GM23248 (cell line): ENCODE data around the gene CDC37. TPM values are rescaled to one million over a fixed set of nuclear protein-coding genes. Genes with fewer than 3 reads are reported as not detected.

ENCODE experiments used
- DNase-seq: peaks from one replicate; pipeline ENCODE4 v3.0.0-alpha.2; 2015
- H2AFZ ChIP-seq: fragments of 200-600 bp; sonication (generic); 2 replicates; pipeline ENCODE4 v1.6.1; 2016; ENCODE audit warnings: antibody characterized with exemption
- H3F3A ChIP-seq: fragments of 200-600 bp; sonication (generic); 2 replicates; pipeline ENCODE4 v1.6.1; 2016; ENCODE audit warnings: mild to moderate bottlenecking, antibody characterized with exemption, mixed run types; ENCODE audit not compliant: insufficient read depth
- H3K27ac ChIP-seq: fragments of 200-600 bp; sonication (generic); 2 replicates; pipeline ENCODE4 v1.5.1; 2016; ENCODE audit warnings: mild to moderate bottlenecking
- H3K27me3 ChIP-seq: fragments of 200-600 bp; sonication (generic); replicated peaks from 2 replicates; pipeline ENCODE4 v1.6.1; 2016; ENCODE audit warnings: mild to moderate bottlenecking; ENCODE audit not compliant: insufficient read depth
- H3K36me3 ChIP-seq: fragments of 200-600 bp; sonication (generic); 2 replicates; pipeline ENCODE4 v1.6.1; 2016; ENCODE audit warnings: low read depth, mild to moderate bottlenecking
- H3K4me1 ChIP-seq: fragments of 200-600 bp; sonication (generic); 2 replicates; pipeline ENCODE4 v1.6.1; 2016; ENCODE audit warnings: mild to moderate bottlenecking; ENCODE audit not compliant: insufficient read depth
- H3K4me2 ChIP-seq: fragments of 200-600 bp; sonication (generic); one replicate; pipeline ENCODE4 v1.6.1; 2016; ENCODE audit warnings: mild to moderate bottlenecking; ENCODE audit not compliant: unreplicated experiment
- H3K4me3 ChIP-seq: fragments of 200-600 bp; sonication (generic); 2 replicates; pipeline ENCODE4 v1.5.1; 2016; ENCODE audit warnings: mild to moderate bottlenecking
- H3K79me2 ChIP-seq: fragments of 200-600 bp; sonication (generic); 2 replicates; pipeline ENCODE4 v1.6.1; 2016; ENCODE audit warnings: mild to moderate bottlenecking; ENCODE audit not compliant: insufficient read depth
- H3K9ac ChIP-seq: fragments of 200-600 bp; sonication (generic); 2 replicates; pipeline ENCODE4 v1.6.1; 2016; ENCODE audit warnings: mild to moderate bottlenecking
- H3K9me2 ChIP-seq: fragments of 200-600 bp; sonication (generic); 2 replicates; pipeline ENCODE4 v1.6.1; 2016; ENCODE audit warnings: mixed run types, mild to moderate bottlenecking, moderate library complexity; ENCODE audit not compliant: insufficient read depth
- H3K9me3 ChIP-seq: fragments of 200-600 bp; sonication (generic); one replicate; pipeline ENCODE4 v1.6.1; 2017; ENCODE audit warnings: low read depth
- H4K20me1 ChIP-seq: fragments of 200-600 bp; sonication (generic); 2 replicates; pipeline ENCODE4 v1.6.0; 2016; ENCODE audit not compliant: insufficient read depth
- EZH2 ChIP-seq: fragments of 200-600 bp; sonication (generic); IDR thresholded peaks from 2 replicates; pipeline ENCODE4 v1.6.1; 2018; ENCODE audit warnings: antibody characterized with exemption, mild to moderate bottlenecking; ENCODE audit not compliant: insufficient read depth, poor library complexity, severe bottlenecking
- EZH2phosphoT487 ChIP-seq: fragments of 200-600 bp; sonication (generic); IDR thresholded peaks from 2 replicates; pipeline ENCODE4 v1.6.1; 2018; ENCODE audit warnings: antibody characterized with exemption, moderate library complexity, mild to moderate bottlenecking, low read depth; ENCODE audit not compliant: insufficient read depth
- WGBS, 2 experiments: methylation state at CpG; one replicate each; pipeline ENCODE4 v1.1.6; 2015 to 2017; ENCODE audit warnings: low lambda C conversion rate in 2 of 2, low coverage in 1 of 2; ENCODE audit errors: missing lambda C conversion rate in 2 of 2; 5-methylcytosine and 5-hydroxymethylcytosine counted together
- in situ Hi-C: fragments of 300-500 bp; cut with MboI; formaldehyde crosslinking; loops from 2 replicates; pipeline ENCODE4 v1.15.0; 2020
- polyA plus RNA-seq: library from polyadenylated mRNA; unstranded; fragments of >200 nt; fragmentation: Nextera tagmentation; extraction: Ambion mirVana; gene quantifications from 2 replicates; pipeline ENCODE4 v1.2.1, GENCODE V29; 2016
- total RNA-seq: library from RNA; depleted of rRNA; stranded (reverse); fragments of >200 nt; shearing (Covaris generic); gene quantifications from 2 replicates; pipeline ENCODE4 v1.2.3, GENCODE V29; 2014

The CDC37 gene
- total and polyA plus RNA-seq, 2 experiments from 2014 or later, result 291 to 301 TPM

- in situ Hi-C loops, result no loop called here
- H3K27me3 ChIP-seq, result peaks cover under 1% of the 10 kb centered on the region
- no peaks in the 10 kb centered on the region for H3K36me3 ChIP-seq
- no peak overlapping the region for H3K4me2 ChIP-seq
- no peaks in the 10 kb centered on the region for H3K4me1 ChIP-seq
- H4K20me1 ChIP-seq, result no peaks in the 10 kb centered on the region
- no peaks in the 10 kb centered on the region for H3K9me2 ChIP-seq
- peaks cover 19% of the 10 kb centered on the region for H3F3A ChIP-seq
- DNase-seq, result no peak
- WGBS, 2 experiments, result 78 to 79% methylated on average over 6 of the region's 6 CpGs
- H3K9me3 ChIP-seq, result no peaks in the 10 kb centered on the region
- TF ChIP-seq EZH2 (no peak), EZH2phosphoT487 (no peak)
- H3K27ac ChIP-seq, result no peak overlapping the region
- no peak overlapping the region for H3K9ac ChIP-seq
- H3K79me2 ChIP-seq, result no peaks in the 10 kb centered on the region
- H2AFZ ChIP-seq, result no peak overlapping the region
- no peak overlapping the region for H3K4me3 ChIP-seq
Observed at GRCh38 chr19:10427169-10427568, 23.8 kb upstream of the CDC37 start.

- WGBS, 2 experiments, result 2 to 3% methylated on average over 34 to 38 of the region's 38 CpGs
- Histone ChIP-seq H3K4me2 (peak overlapping the region; percentile 78), H3F3A (peaks cover 7% of the 10 kb centered on the region), H3K4me1 (no peaks in the 10 kb centered on the region), H3K36me3 (no peaks in the 10 kb centered on the region), H3K27me3 (peaks cover 12% of the 10 kb centered on the region), H3K4me3 (peak overlapping the region; percentile 57), H2AFZ (peak overlapping the region; percentile 62), H3K27ac (no peak overlapping the region), H3K9me3 (no peaks in the 10 kb centered on the region), H3K9me2 (no peaks in the 10 kb centered on the region), H3K9ac (no peak overlapping the region), H4K20me1 (no peaks in the 10 kb centered on the region), H3K79me2 (no peaks in the 10 kb centered on the region)
- in situ Hi-C loops, result no loop called here
- peak; percentile 82 for DNase-seq
- TF ChIP-seq EZH2phosphoT487, result no peak
- TF ChIP-seq EZH2, result no peak
Observed at GRCh38 chr19:10424011-10424637, 20.8 kb upstream of the CDC37 start.

- Histone ChIP-seq H3K9me2 (no peaks in the 10 kb centered on the region), H4K20me1 (no peaks in the 10 kb centered on the region), H3K36me3 (no peaks in the 10 kb centered on the region), H3K27me3 (peaks cover 20% of the 10 kb centered on the region), H2AFZ (no peak overlapping the region), H3K4me1 (peaks cover 7% of the 10 kb centered on the region; the same call in 1 of the 2 replicates), H3K9me3 (no peaks in the 10 kb centered on the region), H3K79me2 (no peaks in the 10 kb centered on the region), H3K4me2 (no peak overlapping the region), H3K27ac (no peak overlapping the region), H3K4me3 (no peak overlapping the region), H3F3A (peaks cover 10% of the 10 kb centered on the region; the same call in 1 of the 2 replicates), H3K9ac (no peak overlapping the region)
- in situ Hi-C loops, result no loop called here
- WGBS, 2 experiments, result 80 to 83% methylated on average over 3 of the region's 3 CpGs
- TF ChIP-seq EZH2 (no peak), EZH2phosphoT487 (no peak)
- no peak for DNase-seq
Observed at GRCh38 chr19:10422846-10423245, 19.5 kb upstream of the CDC37 start.

- no peaks in the 10 kb centered on the region for H3K9me2 ChIP-seq
- H3K27me3 ChIP-seq, result peaks cover 23% of the 10 kb centered on the region
- H2AFZ ChIP-seq, result no peak overlapping the region
- H3F3A ChIP-seq, result peaks cover 13% of the 10 kb centered on the region; the same call in 1 of the 2 replicates
- H3K9ac ChIP-seq, result no peak overlapping the region
- TF ChIP-seq EZH2phosphoT487 (no peak), EZH2 (no peak)
- 30 to 52% methylated on average over 4 of the region's 4 CpGs for WGBS, 2 experiments
- no peak overlapping the region for H3K4me3 ChIP-seq
- no peaks in the 10 kb centered on the region for H3K9me3 ChIP-seq
- H3K4me2 ChIP-seq, result no peak overlapping the region
- no peak overlapping the region for H3K27ac ChIP-seq
- in situ Hi-C loops, result no loop called here
- no peaks in the 10 kb centered on the region for H3K36me3 ChIP-seq
- H3K79me2 ChIP-seq, result no peaks in the 10 kb centered on the region
- DNase-seq, result no peak
- peaks cover 7% of the 10 kb centered on the region; the same call in 1 of the 2 replicates for H3K4me1 ChIP-seq
- H4K20me1 ChIP-seq, result no peaks in the 10 kb centered on the region
Observed at GRCh38 chr19:10422046-10422461, 18.7 kb upstream of the CDC37 start.
